CD4-positive, alpha-beta T cell treated with Interleukin-4 for 1 hour (primary cell): Measurements from ENCODE around the gene DPY19L2.
"Not testable (repeated sequence)": the region's sequence is repeated elsewhere in the genome, so short reads cannot be mapped to it uniquely, and the experiment has no call there.

Experiments used
- DNase-seq, 2 donors: peaks; one replicate each; pipeline ENCODE4 v3.0.0-alpha.2; 2020 to 2022

DPY19L2 gene

DNA sequence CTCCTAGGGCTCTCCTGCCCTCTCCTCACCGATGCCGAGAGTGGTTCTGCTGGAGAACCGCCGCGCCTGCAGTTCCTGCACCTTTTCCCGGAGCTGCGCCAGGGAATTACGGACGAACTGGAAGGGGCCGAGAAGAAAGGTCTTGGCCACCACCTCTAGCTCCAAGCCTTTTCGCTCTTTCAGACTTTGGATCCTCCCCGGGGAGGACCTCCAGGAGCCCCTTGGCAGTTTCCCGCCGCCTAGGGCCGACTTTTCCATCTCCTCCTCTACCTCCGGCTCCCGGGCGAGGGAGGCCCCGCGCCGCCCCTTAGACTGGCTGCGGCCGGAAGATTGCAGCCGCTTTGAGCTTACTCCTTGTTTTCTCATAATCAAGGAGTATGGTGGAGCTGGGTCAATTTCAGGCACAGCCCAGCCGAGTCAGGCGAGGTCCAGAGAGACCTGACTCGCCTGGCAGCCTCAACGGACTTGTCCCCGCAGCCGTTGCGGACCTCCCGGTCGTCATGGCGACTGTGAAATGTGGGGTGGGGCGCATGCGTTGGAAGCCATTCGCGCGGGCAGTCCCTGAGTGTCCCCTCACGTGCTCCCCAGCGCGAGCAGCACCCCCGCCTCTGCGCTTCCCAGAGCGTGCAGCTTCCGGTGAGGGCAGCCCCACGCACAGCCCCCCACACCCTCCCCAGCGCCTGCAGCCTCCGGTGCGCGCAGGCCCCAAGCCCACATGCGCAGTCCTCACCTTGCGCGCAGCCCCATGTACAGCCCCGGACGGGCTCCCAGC lies at the start of gene DPY19L2:
Gene DPY19L2, minus strand, starts transcription at position 466 of the 772 bp plus-strand sequence. Its CDS starts 100 bp downstream, at position 366.
- peak; percentile 60 to 63 for DNase-seq

DNA sequence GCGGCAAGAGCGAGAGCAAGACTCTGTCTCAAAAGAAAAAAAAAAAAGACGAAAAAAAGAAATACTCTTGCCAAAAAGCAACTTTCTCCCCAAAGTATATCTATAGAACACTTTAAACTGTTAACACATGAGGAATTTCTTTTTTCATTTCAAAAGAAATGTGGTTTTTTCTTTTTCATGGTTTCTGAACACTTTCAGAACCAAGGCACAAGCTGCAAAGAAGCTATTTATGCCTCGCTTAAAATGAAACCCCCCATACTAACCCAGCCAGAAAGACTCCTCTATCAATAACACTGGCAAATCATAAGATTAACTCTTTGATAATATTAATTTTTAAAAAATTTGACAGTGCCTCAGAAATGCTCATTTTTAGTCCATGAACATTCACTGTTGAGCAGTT lies 48.6 kb upstream of the DPY19L2 start:
- not testable (repeated sequence) for DNase-seq

DNA sequence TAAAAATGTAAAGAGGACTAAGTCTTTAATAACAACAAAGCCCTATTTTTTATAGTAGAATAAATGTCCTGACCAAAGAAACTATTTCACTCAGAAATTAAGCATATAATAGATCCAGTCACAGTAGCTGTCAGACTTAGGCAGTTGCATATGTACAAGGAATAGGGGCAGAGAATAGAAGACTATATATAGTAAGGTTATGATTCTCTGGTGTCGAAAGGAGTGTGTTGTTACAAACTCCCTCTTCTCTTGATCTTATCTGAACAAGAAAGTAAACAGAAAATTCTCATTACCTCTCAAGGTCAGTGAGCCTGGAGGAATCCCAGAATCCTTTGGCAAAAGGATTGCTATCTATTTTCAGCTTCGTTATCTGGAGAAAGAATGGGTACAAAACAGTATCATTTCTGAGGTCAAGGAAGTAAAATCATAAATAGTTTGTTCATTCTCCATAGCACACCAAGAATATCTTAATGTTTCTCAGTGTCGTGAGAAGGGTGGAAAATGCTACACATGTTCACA lies 46.9 kb upstream of the DPY19L2 start:
- not testable (repeated sequence) for DNase-seq

DNA sequence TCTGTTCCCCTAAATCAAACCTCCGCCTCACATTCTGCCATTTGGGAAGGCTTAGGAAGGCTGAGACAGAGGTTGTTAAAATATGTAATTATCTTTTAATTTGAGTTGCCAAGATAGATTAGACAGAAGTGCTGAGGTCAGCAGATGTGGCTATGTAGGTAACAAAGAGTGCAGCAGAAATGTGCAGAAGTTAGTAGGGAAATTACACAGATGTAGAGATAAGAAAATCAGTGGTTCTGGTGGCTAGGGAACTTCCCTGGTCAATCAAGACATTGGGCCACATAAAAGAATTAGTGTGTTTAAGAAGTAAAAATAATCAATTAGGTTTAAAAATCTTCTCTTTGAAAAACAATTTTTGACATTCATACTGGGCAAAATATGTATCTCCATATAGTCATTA lies 46.1 kb upstream of the DPY19L2 start:
- not testable (repeated sequence) for DNase-seq

DNA sequence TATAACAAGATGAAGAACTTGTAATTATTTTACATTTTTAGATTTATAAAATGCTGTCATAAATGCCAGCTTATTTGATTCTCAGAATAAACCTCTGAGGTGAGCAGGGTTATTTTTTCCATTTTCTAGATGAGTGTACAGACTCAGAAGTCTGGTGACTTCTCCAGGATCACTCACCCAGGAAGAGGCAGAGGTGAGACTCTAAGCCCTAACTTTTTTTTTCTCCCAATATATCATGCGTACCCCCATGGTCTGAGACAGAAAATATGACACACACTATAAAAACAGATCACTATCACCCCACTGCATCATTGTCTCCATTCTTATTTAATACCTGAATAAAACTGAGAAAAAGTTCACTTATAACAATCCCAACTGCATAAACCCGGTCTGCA lies 45.4 kb upstream of the DPY19L2 start:
- DNase-seq, result not testable (repeated sequence)

DNA sequence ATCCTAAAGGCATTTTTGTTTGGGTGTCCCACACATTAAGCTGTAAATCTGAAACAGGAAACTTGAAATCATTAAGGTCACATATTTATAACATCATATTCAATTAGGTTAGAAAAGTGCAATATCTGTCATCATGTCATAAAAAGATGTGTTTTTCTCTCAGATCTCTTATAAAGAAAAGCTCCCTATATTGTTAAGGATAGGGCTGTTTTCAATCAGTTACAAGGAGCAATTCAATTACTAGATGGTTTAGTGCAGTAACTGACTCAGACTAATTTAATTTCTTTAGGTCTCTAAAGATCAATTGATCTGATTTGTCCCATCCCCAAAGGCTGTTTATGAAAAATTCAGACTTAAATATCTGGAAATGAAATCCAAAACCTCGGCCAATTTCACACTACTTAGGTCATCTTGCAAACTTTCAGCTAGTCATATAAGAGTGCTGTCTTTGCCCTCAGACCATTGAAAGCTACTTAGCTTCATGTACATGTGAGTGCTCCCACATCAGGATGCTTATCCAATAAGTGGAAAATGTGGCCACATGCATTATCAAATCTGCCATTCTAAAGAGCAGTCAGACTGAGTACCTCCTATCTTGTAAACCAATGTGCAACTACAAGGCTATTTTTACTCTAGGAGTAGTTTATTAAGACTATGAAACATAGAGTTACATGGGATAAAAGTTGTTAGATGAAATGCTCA lies 44.8 kb upstream of the DPY19L2 start:
- DNase-seq, result not testable (repeated sequence)

DNA sequence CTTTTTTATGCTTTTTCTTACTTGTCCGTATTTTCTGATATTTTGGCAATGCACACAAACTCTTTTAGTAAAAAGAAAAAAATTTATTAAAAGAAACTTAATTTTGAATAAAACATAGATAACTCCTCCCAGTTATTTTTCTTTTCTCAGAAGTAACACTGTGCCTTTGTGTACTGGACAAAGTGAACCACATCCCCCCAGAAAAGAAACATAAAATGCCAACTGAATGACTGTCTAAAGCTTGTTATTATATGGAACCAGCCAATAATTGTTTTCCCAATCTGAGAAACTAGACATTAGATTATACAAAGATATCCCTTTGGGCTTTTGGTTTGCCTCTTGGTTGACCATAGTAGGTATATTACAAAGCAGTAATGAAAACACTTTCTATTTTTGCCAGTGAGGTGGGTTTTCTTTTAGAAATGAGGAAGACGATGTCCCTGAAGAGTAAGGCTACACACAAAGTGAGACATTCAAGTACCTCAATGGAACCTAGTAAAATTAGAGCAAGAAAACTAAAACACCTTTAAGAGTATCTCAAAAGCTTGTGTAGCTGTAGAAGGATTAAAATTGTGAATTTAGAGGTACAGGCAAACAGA lies 44.2 kb upstream of the DPY19L2 start:
- not testable (repeated sequence) for DNase-seq

DNA sequence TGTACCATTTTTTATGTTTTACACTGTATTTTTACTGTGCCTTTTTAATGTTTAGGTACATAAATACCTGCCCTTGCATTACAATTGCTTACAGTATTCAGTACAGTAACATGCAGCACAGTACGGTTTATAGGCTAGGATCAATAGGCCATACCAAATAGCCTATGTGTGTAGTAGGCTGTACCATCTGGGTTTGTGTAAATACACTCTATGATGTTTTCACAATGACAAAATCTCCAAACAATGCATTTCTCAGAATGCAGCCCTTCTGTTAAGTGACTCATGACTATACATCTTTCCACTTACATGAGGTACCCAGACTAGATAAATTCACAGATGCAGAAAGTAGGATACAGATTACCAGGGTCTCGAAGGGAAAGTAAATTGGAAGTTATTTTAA lies 43.0 kb upstream of the DPY19L2 start:
- not testable (repeated sequence) for DNase-seq

DNA sequence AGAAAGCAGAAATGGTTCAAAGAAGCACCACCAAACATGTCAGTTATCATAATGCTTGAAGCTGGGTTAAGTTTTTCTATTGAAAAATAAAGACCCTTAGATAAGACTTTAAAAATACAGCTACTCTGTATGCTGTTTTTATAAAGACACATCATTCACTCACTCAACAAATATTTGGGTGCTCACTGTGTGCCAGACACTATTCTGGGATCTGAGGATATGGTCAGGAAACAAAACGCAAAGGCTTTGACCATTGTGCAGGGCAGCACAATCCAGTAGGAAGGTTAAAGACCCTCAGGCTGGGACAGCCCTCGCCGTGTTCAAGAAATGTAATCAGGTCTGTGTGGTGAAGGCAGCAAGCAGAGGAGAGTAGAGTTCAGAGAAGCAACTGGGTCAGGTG lies 38.0 kb upstream of the DPY19L2 start:
- DNase-seq, result no peak

DNA sequence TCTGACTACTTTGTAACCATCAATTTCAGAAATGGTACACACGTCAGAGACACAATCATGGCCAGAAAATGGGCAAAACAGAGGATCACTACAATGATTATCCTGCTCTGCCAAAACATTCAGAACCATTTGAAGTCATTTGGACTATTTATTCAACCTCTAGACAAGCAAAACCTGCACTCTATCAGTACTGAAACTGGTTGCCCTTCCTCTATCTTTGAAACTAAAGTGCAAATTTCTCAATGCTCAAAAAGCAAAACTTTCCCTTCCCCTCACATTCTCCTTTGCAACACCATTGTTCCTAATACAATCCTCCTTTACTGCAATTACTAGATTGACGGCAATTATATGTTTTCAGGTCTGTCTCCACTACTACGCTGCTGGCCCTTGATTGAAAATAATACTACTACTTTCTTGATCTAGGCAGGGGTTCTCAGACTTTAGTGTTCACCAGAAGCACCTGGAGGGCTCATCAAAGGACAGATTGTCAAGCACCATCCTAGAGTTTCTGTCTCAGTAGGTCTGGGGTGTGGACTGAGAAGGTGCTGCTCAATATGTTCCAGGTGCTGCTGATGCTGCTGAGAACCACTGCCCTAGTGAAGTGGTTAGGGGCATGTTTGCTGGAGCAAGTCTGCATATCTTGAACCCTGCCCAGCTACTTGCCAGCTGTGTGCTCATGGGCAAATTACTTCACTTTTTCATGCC lies 31.5 kb upstream of the DPY19L2 start:
- DNase-seq, result not testable (repeated sequence)

DNA sequence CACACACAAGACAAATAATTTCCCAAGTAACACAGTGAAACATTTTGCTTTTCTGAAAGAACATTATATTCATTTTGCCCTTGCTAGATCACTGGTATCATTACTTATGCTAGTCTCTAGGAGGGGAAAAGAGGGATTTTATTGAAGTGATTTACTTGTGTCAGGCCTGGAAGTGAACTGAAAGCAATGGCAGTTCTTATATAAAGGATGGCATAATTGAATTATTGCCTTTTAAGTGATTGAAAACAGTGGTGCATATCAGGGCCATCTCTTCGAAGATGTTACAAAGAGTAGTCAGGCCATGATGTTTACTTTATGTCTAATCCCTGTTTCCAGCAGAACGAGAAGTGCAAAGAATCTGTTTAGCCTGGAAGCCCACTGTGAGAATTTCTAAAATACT lies 30.7 kb upstream of the DPY19L2 start:
- not testable (repeated sequence) for DNase-seq

DNA sequence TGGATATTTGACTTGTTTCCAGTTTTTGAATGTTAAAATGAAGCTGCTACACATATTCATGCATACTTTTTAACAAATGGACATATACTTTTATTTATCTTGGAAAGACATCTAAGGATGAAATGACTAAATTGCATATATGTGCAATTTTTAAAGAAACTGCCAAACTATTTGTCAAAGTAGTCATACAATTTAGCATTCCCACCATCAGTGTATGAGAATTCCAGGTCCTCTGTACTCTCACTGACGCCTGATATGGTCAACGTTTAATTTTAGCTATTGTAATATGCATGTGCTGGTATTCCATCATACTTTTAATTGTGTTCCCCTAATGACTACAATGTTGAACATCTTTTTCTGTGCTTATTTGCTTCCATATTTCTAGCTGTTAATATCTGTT lies 22.5 kb upstream of the DPY19L2 start:
- DNase-seq, result not testable (repeated sequence)

DNA sequence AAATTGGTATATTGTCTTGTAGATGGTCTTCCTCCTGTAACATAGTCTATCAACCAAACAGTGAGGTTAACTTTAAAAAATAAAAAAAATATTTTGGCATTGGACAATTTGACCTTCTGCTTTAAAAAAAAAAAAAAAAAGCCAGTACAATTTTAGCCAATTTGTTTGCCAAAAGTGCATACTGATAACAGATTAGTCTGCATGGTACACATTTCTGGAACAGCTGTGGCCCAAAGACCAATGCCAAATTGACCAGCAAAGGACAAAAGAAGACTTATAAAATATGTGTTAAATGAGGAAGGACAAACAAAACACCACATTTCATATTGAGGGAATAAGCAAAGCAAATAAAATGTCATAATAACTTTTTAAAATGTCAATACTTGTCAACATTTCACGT lies 20.8 kb upstream of the DPY19L2 start:
- not testable (repeated sequence) for DNase-seq

DNA sequence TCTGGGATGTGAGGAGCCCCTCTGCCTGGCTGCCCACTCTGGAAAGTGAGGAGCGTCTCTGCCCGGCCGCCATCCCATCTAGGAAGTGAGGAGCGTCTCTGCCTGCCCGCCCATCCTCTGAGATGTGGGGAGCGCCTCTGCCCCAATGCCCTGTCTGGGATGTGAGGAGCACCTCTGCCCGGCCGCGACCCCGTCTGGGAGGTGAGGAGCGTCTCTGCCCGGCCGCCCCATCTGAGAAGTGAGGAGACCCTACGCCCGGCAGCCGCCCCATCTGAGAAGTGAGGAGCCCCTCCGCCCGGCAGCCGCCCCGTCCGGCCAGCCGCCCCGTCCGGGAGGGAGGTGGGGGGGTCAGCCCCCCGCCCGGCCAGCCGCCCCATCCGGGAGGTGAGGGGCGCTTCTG lies 18.3 kb upstream of the DPY19L2 start:
- not testable (repeated sequence) for DNase-seq

DNA sequence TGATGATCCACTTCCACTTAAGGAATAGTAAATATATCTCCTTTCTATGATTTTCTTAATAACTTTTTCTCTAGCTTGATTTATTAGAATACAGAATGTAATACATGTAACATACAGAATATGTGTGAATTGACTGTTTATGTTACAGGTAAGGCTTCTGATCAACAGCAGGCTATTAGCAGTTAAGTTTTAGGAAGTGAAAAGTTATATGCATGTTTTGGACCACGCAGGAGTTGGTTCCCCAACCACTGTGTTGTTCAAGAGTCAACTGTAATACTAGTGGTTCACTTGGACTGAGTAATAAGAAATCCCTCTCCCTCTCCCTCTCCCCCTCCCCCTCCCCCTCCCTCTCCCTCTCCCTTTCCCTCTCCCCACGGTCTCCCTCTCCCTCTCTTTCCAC lies 17.5 kb upstream of the DPY19L2 start:
- DNase-seq, result not testable (repeated sequence)

DNA sequence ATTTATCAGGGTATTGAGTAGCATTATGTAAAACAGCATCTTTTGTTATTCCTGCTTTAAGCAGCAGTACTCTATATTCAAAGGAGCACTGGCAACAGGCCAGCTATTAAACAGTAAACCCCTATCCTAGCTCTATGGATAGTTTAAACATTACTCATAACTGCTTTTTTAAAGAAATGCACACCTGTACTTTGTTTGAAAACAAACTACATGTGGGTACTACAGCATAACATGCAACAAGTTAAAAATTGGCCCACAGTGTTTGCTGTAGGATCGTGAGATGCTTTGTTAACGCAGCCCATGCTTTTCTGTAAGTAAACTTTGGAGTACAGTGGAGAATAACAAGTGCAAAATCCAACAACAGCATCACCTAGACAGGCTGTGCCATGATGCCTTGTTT lies 14.3 kb upstream of the DPY19L2 start:
- not testable (repeated sequence) for DNase-seq

DNA sequence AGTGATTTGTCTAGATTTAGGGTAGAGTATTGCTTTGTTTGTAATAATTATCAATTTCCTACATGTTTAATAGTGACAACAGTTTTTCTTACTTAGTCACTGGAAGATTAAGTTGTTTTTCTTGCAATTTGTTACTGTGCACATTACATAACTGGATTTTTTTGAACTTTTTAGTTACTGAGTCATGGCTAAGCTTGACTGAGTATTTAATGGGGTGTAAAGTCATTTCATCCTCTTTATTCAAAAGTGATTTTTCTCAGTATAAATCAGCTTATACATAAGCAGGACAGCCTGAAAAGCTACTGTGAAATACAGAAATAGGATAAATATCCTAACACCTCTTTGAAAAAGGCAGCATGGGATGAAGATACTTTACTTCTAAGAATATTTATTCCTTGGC lies 12.5 kb upstream of the DPY19L2 start:
- DNase-seq, result not testable (repeated sequence)

DNA sequence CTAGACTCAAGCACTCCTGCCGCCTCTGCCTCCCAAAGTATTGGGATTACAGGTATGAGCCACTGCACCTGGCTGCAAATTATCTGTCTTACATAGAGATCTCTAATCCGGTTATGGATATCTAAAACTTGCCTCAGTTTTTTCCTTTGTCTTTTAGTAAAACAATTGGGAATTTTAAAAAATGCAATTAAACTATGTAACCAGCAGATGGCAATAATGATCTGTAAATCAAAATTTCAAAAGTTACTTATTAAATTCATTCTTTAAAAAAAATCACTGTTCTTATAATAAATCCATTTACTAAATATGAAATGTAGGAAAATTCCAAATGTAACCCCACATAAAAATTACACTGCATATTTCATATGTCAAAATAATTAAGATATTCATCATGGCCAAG lies 4.3 kb upstream of the DPY19L2 start:
- peak in 1 of 2 donors; percentile 11 for DNase-seq

DNA sequence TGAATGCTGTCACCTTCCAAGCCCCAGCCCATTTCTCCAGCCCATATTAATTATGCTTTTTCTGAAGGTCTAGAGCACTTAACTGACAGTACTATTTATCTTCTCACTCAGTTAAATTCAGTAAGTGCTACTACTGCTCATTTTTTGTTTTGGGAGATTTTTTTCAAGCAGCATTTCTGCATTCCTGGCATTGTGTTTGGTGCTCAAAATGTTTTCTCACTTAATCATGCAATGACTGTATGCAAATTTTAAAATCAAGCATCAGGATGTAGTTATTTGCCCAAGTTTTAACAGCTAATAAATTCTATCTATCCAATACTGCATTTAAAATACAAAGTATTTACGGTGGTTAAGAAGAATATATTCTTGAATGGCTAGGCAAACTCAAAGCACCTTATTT lies 1.6 kb upstream of the DPY19L2 start:
- DNase-seq, result not testable (repeated sequence)

DNA sequence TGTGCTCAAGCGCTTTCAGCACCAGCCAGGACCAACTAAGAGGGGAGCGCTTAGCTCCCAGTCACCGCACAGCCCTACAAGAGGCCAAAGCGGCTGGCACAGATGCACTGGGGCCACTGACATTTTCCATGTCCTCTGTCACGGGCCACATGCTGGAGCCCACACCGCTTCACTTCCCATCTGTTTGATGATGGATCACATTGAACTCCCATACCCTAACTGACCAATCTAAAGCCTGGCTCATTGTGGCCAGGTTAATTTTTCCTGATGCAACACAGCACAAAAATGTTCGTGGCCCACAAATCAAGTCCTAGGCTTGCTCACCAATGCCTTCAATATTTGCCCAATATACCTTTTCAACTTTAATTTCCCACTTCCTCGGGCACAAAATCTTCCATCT lies 1.1 kb upstream of the DPY19L2 start:
- not testable (repeated sequence) for DNase-seq

DNA sequence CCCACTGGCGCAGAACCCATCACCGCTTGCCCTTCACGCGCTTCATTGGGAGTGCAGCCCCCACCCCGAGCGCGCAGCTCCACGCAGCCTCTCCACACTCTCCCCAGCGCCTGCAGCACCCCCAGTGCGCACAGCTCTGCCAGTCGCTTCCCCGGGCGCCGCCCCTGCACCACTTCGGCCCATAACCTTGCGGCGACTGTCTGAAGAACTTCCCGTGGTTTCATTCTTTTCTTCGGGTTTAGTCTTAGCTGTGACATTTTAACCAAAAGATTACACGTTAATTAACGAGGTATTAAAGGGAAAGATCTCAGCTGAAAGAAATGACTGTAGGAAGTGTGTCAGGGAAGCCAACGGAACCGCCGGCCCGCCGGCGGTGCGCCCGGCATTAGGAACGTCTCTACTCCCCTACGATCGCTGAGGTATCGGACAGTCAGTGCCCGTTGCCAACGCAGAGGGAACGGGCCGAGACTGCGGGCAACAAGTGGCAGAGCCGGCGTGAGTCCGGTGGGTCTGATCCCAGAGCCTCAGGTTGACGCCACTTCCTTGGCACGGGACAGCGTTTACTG lies 590 bp upstream of the DPY19L2 start:
- not testable (repeated sequence) for DNase-seq

DNA sequence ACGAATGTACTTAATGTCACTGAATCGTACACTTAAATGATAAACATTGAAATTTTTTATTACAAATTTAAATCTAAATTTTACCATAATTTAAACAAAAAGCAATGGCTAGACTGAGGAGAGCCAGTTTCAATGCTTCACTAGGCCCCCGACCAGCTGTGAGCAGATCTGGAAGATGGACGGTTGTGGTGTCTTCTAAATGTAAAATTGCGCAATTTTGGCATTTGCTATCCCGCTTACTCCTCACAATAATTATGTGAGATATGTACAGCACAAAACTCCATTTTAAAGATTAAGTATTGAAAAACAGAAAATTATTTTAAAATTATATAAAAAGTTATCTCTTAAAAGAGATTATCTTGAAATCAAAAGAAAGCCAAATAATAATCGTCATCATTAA lies 5.3 kb downstream of the DPY19L2 start:
- DNase-seq, result not testable (repeated sequence)
